Spleen (tissue), 11 donors: ENCODE measurements around the gene DIP2C. TPM values are rescaled to one million over a fixed set of nuclear protein-coding genes. Genes with fewer than 3 reads are reported as not detected.

ENCODE experiments used
- DNase-seq: peaks from one replicate; pipeline ENCODE4 v3.0.0-alpha.2; 2020
- H3K27ac ChIP-seq, 8 donors: fragments of 200-600 bp; sonication (generic) in 7 of 8; 1 replicate in 4 of 8; 2 replicates in 4 of 8; pipeline versions ENCODE4 v1.5.0 to v1.8.0; 2016 to 2021; ENCODE audit warnings: inconsistent platforms in 4 of 8, mild to moderate bottlenecking in 4 of 8, moderate library complexity in 1 of 8
- H3K27me3 ChIP-seq, 7 donors: fragments of 200-600 bp; sonication (generic) in 6 of 7; replicated peaks in 1 of 7; 1 replicate in 4 of 7; 2 replicates in 3 of 7; pipeline versions ENCODE4 v1.5.0 to v1.8.0; 2016 to 2021; ENCODE audit warnings: inconsistent platforms in 3 of 7, mild to moderate bottlenecking in 1 of 7
- H3K36me3 ChIP-seq, 6 donors: fragments of 200-600 bp; sonication (generic) in 5 of 6; 1 replicate in 4 of 6; 2 replicates in 2 of 6; pipeline versions ENCODE4 v1.5.0 to v1.8.0; 2016 to 2021; ENCODE audit warnings: inconsistent platforms in 2 of 6
- H3K4me1 ChIP-seq, 6 donors: fragments of 200-600 bp; sonication (generic) in 5 of 6; 1 replicate in 3 of 6; 2 replicates in 3 of 6; pipeline versions ENCODE4 v1.5.0 to v1.8.0; 2016 to 2021; ENCODE audit warnings: inconsistent platforms in 3 of 6
- H3K4me3 ChIP-seq, 8 donors: fragments of 200-600 bp; sonication (generic) in 7 of 8; 1 replicate in 4 of 8; 2 replicates in 4 of 8; pipeline versions ENCODE4 v1.5.0 to v1.8.0; 2016 to 2021; ENCODE audit warnings: inconsistent platforms in 4 of 8, mild to moderate bottlenecking in 4 of 8, moderate library complexity in 2 of 8
- H3K9me3 ChIP-seq, 8 donors: fragments of 200-600 bp; sonication (generic) in 7 of 8; 1 replicate in 4 of 8; 2 replicates in 4 of 8; pipeline versions ENCODE4 v1.5.0 to v1.8.0; 2016 to 2021; ENCODE audit warnings: inconsistent platforms in 4 of 8
- CTCF ChIP-seq, 11 experiments: fragments of 200-600 bp in 7 of 11; fragments of 450-650 bp in 4 of 11; sonication (generic) in 4 of 11; IDR thresholded peaks in 8 of 11; conservative IDR thresholded peaks in 3 of 11; 1 replicate in 7 of 11; 2 replicates in 4 of 11; pipeline versions ENCODE4 v1.4.0 to v1.8.0; 2016 to 2021; ENCODE audit warnings: antibody characterized with exemption in 11 of 11, inconsistent platforms in 4 of 11, mild to moderate bottlenecking in 1 of 11
- POLR2A ChIP-seq, 3 donors: fragments of 450-650 bp; IDR thresholded peaks; one replicate each; pipeline ENCODE4 v1.5.1; 2017; ENCODE audit warnings: antibody characterized with exemption in 3 of 3, mild to moderate bottlenecking in 1 of 3
- POLR2AphosphoS5 ChIP-seq, 3 donors: sonication (generic); formaldehyde crosslinking; IDR thresholded peaks; one replicate each; pipeline ENCODE4 v1.5.1; 2017; ENCODE audit warnings: antibody characterized with exemption in 3 of 3
- WGBS, 5 donors: extraction: QIAGEN DNeasy Blood & Tissue Kit in 3 of 5; methylation state at CpG; one replicate each; pipeline versions ENCODE4 v1.1.5 to v1.1.7; 2013 to 2018; 5-methylcytosine and 5-hydroxymethylcytosine counted together
- intact Hi-C: fragments of 100-400 bp; cut with DNase I; formaldehyde crosslinking; loops from one replicate; pipeline ENCODE4 v1.15.0; 2023; ENCODE audit warnings: low total_unique reads
- polyA plus RNA-seq, 3 donors: library from polyadenylated mRNA; stranded (reverse); fragments of 200-250 nt; gene quantifications; one replicate each; pipeline ENCODE4 v1.2.1, GENCODE V29; 2013
- total RNA-seq, 7 donors: library from RNA; depleted of rRNA in 3 of 7; stranded (reverse); fragments of >200 nt in 3 of 7; fragmentation: NEBNext Ultra II Directional in 4 of 7; extraction: Animal tissue kit (Norgen Biotek cat#: 25700) in 4 of 7; gene quantifications; one replicate each; pipeline versions ENCODE4 v1.1.0 to v1.2.1, GENCODE V29; 2016 to 2021
- donor health status: healthy with polysubstance abuse.
- donor health status: DM: no; HTN: no; CAD: no; lungs with moderate emphysema.
- donor health status: DM: no; HTN: no; CAD: no.
- donor health status: Bipolar disorder and iron deficiency.
- donor health status: healthy.
- donor health status: DM: no; HTN: no; CAD: no.
- donor health status: DM: yes; HTN: yes; CAD: no.

Gene DIP2C
- total and polyA plus RNA-seq, 10 donors = 2.2 to 13.1 (median 9.0) TPM

DNA sequence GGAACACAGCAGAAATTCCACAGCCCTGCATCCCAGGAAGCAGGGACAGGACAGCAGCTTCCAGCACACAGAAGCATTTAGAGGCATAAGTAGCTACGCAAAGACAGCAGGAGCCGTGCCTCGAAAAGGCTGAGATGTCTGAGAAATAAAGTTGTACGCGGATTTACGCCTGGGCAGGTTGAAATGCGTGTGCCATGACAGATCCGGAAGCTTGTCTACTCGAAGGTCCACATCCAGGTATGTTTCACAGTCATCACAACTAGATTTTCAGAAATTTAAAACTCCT, 26.1 kb downstream of the DIP2C start:
- H3K9me3 ChIP-seq = no peaks in the 10 kb centered on the region
- no peak for DNase-seq
- H3K27ac ChIP-seq = no peak overlapping the region
- no peak for TF ChIP-seq CTCF (IDR thresholded peaks at IDR 0.05 in 8 of 11, conservative IDR thresholded peaks at IDR 0.05 in 3 of 11)
- no peak for TF ChIP-seq POLR2AphosphoS5 (IDR thresholded peaks at IDR 0.05)
- TF ChIP-seq POLR2A (IDR thresholded peaks at IDR 0.05) = no peak
- peaks cover 0 to 10% (median 4%) of the 10 kb centered on the region in 6 donors for H3K4me1 ChIP-seq
- no peak overlapping the region for H3K4me3 ChIP-seq
- WGBS, 5 donors = 89 to 93% (median 89%) methylated on average over 9 of the region's 9 CpGs
- H3K27me3 ChIP-seq = no peaks in the 10 kb centered on the region
- intact Hi-C loops = no loop called here
- no peaks in the 10 kb centered on the region for H3K36me3 ChIP-seq

DNA sequence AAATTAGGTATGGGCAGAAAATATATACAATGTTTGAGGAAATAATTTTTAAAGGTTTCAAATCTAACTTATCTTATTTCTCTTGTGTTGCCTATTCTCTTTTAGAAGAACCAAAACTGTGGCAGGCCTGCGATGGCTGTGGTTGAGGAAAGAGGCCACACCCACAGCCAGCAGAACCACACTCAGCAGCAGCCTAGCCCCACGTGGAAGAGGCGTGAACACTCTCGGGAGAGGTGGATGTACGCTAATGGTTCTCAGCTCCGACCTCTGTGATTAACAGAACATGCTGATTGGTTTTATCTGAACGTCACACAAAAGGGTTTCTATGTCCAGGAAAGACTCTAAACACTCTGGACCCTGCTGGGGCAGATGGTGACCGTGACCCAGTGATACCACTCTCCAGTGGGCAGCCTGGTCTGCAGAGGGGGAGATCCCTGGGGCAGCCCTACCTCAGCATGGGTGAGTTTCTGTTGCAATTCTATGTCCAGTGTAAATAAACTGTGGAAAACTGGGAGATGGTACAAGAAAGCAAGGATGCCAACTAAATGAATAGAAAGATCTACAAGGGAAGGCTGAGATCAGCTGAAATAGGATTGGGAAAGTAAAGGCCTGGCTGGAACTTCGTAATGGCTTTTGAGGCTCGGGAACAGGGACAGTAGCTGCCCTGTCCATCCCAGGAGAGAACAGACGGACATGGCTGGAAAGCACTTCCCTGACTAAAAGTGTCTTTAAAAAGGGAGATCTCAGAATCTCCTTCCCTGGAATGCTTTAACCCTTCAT, 26.6 kb downstream of the DIP2C start:
- DNase-seq = no peak
- Histone ChIP-seq H3K27me3 (no peaks in the 10 kb centered on the region), H3K4me3 (no peak overlapping the region), H3K36me3 (no peaks in the 10 kb centered on the region), H3K9me3 (no peaks in the 10 kb centered on the region), H3K27ac (no peak overlapping the region), H3K4me1 (peaks cover 0 to 10% (median 4%) of the 10 kb centered on the region in 6 donors)
- TF ChIP-seq POLR2A (IDR thresholded peaks at IDR 0.05) = no peak
- no peak for TF ChIP-seq POLR2AphosphoS5 (IDR thresholded peaks at IDR 0.05)
- TF ChIP-seq CTCF (IDR thresholded peaks at IDR 0.05 in 8 of 11, conservative IDR thresholded peaks at IDR 0.05 in 3 of 11) = no peak
- WGBS, 5 donors = 66 to 79% (median 72%) methylated on average over 11 of the region's 11 CpGs
- intact Hi-C loops = no loop called here

DNA sequence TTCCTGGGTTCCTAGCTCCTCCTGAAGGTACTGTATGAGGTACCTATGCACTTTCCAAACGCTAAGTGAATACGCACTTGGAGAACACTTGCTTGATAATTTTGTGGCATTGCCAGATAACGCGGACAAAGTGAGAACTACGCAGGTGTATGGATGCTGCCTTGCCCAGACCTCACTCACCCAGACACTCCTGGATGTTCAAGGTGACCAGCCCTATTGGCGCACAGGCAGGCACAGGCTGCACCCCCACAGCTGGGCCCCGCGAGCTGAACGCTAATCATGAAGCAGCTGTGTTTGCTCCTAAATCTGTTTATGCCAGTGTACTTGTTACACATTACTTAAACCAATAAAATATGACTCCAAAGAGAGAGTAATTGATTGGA, 27.3 kb downstream of the DIP2C start:
- Histone ChIP-seq H3K4me3 (no peak overlapping the region), H3K9me3 (no peaks in the 10 kb centered on the region), H3K27ac (no peak overlapping the region), H3K4me1 (peaks cover 0 to 10% (median 4%) of the 10 kb centered on the region in 6 donors), H3K36me3 (no peaks in the 10 kb centered on the region), H3K27me3 (no peaks in the 10 kb centered on the region)
- intact Hi-C loops = no loop called here
- no peak for DNase-seq
- WGBS, 5 donors = 95 to 99% (median 96%) methylated on average over 9 of the region's 9 CpGs
- TF ChIP-seq CTCF (IDR thresholded peaks at IDR 0.05 in 8 of 11, conservative IDR thresholded peaks at IDR 0.05 in 3 of 11) (no peak), POLR2A (IDR thresholded peaks at IDR 0.05) (no peak), POLR2AphosphoS5 (IDR thresholded peaks at IDR 0.05) (no peak)

GRCh38 chr10:661597-662222, 27.8 kb downstream of the DIP2C start:
- Histone ChIP-seq H3K27me3 (no peaks in the 10 kb centered on the region), H3K4me1 (peaks cover 0 to 10% (median 4%) of the 10 kb centered on the region in 6 donors), H3K36me3 (no peaks in the 10 kb centered on the region), H3K9me3 (no peaks in the 10 kb centered on the region), H3K4me3 (no peak overlapping the region), H3K27ac (no peak overlapping the region)
- peak; percentile 54 for DNase-seq
- 88 to 93% (median 89%) methylated on average over 16 of the region's 16 CpGs for WGBS, 5 donors
- TF ChIP-seq POLR2AphosphoS5 (IDR thresholded peaks at IDR 0.05) = no peak
- TF ChIP-seq POLR2A (IDR thresholded peaks at IDR 0.05) = no peak
- TF ChIP-seq CTCF (IDR thresholded peaks at IDR 0.05 in 8 of 11, conservative IDR thresholded peaks at IDR 0.05 in 3 of 11) = no peak
- intact Hi-C loops = no loop called here
